HepG2 (cell line): ENCODE data around the gene ARHGAP19. TPM values are rescaled to one million over a fixed set of nuclear protein-coding genes. Genes with fewer than 3 reads are reported as not detected.
A peak's percentile ranks its signal among the peaks of the same experiment; 100 is the strongest.

Experiments
- ASH2L ChIP-seq: fragments of 300-600, 200-600 bp; sonication (generic); IDR thresholded peaks from 2 replicates; pipeline ENCODE4 v1.7.0; 2017; ENCODE audit warnings: low read depth, mild to moderate bottlenecking, moderate library complexity, mixed read lengths, low read length; ENCODE audit not compliant: insufficient read length
- BHLHE40 ChIP-seq: IDR thresholded peaks from 2 replicates; pipeline ENCODE4 v1.6.1; 2011; ENCODE audit warnings: low read length, improper control_type of control experiment
- ETV5 ChIP-seq: IDR thresholded peaks from 2 replicates; pipeline ENCODE4 v1.6.1; 2018; ENCODE audit warnings: missing biosample characterization, missing genetic modification reagents, inconsistent platforms, borderline replicate concordance
- FOXM1 ChIP-seq: sonication (generic); formaldehyde crosslinking; IDR thresholded peaks from 2 replicates; pipeline ENCODE4 v1.5.0; 2020; ENCODE audit warnings: missing genetic modification reagents
- KAT8 ChIP-seq: IDR thresholded peaks from 2 replicates; pipeline ENCODE4 v1.6.1; 2016; ENCODE audit warnings: missing genetic modification reagents, missing compliant biosample characterization
- MAF1 ChIP-seq: sonication (generic); formaldehyde crosslinking; IDR thresholded peaks from 2 replicates; pipeline ENCODE4 v1.5.0; 2020; ENCODE audit warnings: missing genetic modification reagents, borderline replicate concordance
- MEIS2 ChIP-seq: sonication (generic); formaldehyde crosslinking; IDR thresholded peaks from 2 replicates; pipeline ENCODE4 v1.9.0; 2021; ENCODE audit warnings: mild to moderate bottlenecking, missing genetic modification reagents
- POLR2A ChIP-seq, 2 experiments: IDR thresholded peaks; 2 replicates each; pipeline ENCODE4 v1.6.1; 2011; ENCODE audit warnings: low read depth in 2 of 2, low read length in 2 of 2, mild to moderate bottlenecking in 1 of 2, moderate library complexity in 1 of 2; ENCODE audit not compliant: insufficient read depth in 1 of 2
- POLR2AphosphoS5 ChIP-seq: IDR thresholded peaks from 2 replicates; pipeline ENCODE4 v1.6.1; 2012; ENCODE audit warnings: low read depth, low read length
- PPARG ChIP-seq: conservative IDR thresholded peaks from 2 replicates; pipeline ENCODE4 v1.6.1; 2016; ENCODE audit warnings: missing biosample characterization, missing genetic modification reagents
- RBFOX2 ChIP-seq: fragments of 200-400 bp; formaldehyde crosslinking; IDR thresholded peaks from 2 replicates; pipeline ENCODE4 v1.6.1; 2017; ENCODE audit warnings: low read depth, mild to moderate bottlenecking, low read length
- SKI ChIP-seq: fragments of 450-650 bp; IDR thresholded peaks from one replicate; pipeline ENCODE4 v1.6.1; 2018; ENCODE audit warnings: mild to moderate bottlenecking; ENCODE audit not compliant: partially characterized antibody
- XRCC5 ChIP-seq: fragments of 200-400 bp; formaldehyde crosslinking; optimal IDR thresholded peaks from 2 replicates; pipeline ENCODE3; 2017; ENCODE audit warnings: mild to moderate bottlenecking, low read length
- ZBTB7B ChIP-seq: sonication (generic); formaldehyde crosslinking; IDR thresholded peaks from 2 replicates; pipeline ENCODE4 v1.4.0; 2020; ENCODE audit warnings: missing genetic modification reagents
- ZNF547 ChIP-seq: sonication (generic); formaldehyde crosslinking; IDR thresholded peaks from 2 replicates; pipeline ENCODE4 v1.5.1; 2020; ENCODE audit warnings: mild to moderate bottlenecking, missing genetic modification reagents
- ZNF564 ChIP-seq: sonication (generic); formaldehyde crosslinking; IDR thresholded peaks from 2 replicates; pipeline ENCODE4 v1.8.1; 2023; ENCODE audit warnings: mild to moderate bottlenecking, missing genetic modification reagents
- ZNF572 ChIP-seq: sonication (generic); formaldehyde crosslinking; IDR thresholded peaks from 2 replicates; pipeline ENCODE4 v1.5.1; 2020; ENCODE audit warnings: mild to moderate bottlenecking, missing genetic modification reagents
- ZNF577 ChIP-seq: sonication (generic); formaldehyde crosslinking; IDR thresholded peaks from 2 replicates; pipeline ENCODE4 v1.4.0; 2020; ENCODE audit warnings: mild to moderate bottlenecking, low read depth, missing genetic modification reagents, borderline replicate concordance
- ZNF670 ChIP-seq: sonication (generic); formaldehyde crosslinking; IDR thresholded peaks from 2 replicates; pipeline ENCODE4 v1.8.0; 2022; ENCODE audit warnings: mild to moderate bottlenecking, missing genetic modification reagents, borderline replicate concordance
- ZNF777 ChIP-seq: sonication (generic); formaldehyde crosslinking; IDR thresholded peaks from 2 replicates; pipeline ENCODE4 v1.4.0; 2020; ENCODE audit warnings: missing genetic modification reagents
- ZSCAN22 ChIP-seq: sonication (generic); formaldehyde crosslinking; IDR thresholded peaks from 2 replicates; pipeline ENCODE4 v1.4.0; 2020; ENCODE audit warnings: mild to moderate bottlenecking, missing genetic modification reagents
- polyA plus RNA-seq, 8 experiments: library from polyadenylated mRNA; depleted of rRNA in 3 of 8; stranded (reverse) in 7 of 8; unstranded in 1 of 8; fragments of >200 nt; fragmentation: Illumina TruSeq in 4 of 8; extraction: Trizol in 4 of 8; gene quantifications; 2 replicates each; pipeline versions ENCODE4 v1.2.1 to v1.2.3, GENCODE V29; 2011 to 2016; ENCODE audit warnings: low read depth in 4 of 8, missing spikeins in 1 of 8, mixed read lengths in 1 of 8; ENCODE audit not compliant: insufficient read depth in 1 of 8
- total RNA-seq, 5 experiments: library from RNA; depleted of rRNA; stranded (reverse); fragments of >200 nt; fragmentation: Illumina TruSeq; extraction: Trizol; gene quantifications; 2 replicates each; pipeline ENCODE4 v1.2.3, GENCODE V29; 2016; ENCODE audit warnings: low read depth in 1 of 5
- TF ChIP-seq, protein P1 (sequence below): sonication (generic); formaldehyde crosslinking; IDR thresholded peaks from 2 replicates; pipeline ENCODE4 v1.4.0; 2020; ENCODE audit warnings: missing genetic modification reagents
- TF ChIP-seq, protein P2 (sequence below): sonication (generic); formaldehyde crosslinking; IDR thresholded peaks from 2 replicates; pipeline ENCODE4 v1.8.0; 2022; ENCODE audit warnings: low read depth, missing genetic modification reagents
- TF ChIP-seq, protein P3 (sequence below): sonication (generic); formaldehyde crosslinking; IDR thresholded peaks from 2 replicates; pipeline ENCODE4 v1.4.0; 2020; ENCODE audit warnings: missing genetic modification reagents
- TF ChIP-seq, protein P4 (sequence below): sonication (generic); formaldehyde crosslinking; IDR thresholded peaks from 2 replicates; pipeline ENCODE4 v1.8.0; 2022; ENCODE audit warnings: mild to moderate bottlenecking, missing genetic modification reagents; ENCODE audit not compliant: insufficient replicate concordance

ARHGAP19 gene
- total and polyA plus RNA-seq, 2 of the 13 experiments (the other 11 are each of a cell fraction or from before 2014, with no cell fraction given) = 7.6 to 10.0 TPM

DNA sequence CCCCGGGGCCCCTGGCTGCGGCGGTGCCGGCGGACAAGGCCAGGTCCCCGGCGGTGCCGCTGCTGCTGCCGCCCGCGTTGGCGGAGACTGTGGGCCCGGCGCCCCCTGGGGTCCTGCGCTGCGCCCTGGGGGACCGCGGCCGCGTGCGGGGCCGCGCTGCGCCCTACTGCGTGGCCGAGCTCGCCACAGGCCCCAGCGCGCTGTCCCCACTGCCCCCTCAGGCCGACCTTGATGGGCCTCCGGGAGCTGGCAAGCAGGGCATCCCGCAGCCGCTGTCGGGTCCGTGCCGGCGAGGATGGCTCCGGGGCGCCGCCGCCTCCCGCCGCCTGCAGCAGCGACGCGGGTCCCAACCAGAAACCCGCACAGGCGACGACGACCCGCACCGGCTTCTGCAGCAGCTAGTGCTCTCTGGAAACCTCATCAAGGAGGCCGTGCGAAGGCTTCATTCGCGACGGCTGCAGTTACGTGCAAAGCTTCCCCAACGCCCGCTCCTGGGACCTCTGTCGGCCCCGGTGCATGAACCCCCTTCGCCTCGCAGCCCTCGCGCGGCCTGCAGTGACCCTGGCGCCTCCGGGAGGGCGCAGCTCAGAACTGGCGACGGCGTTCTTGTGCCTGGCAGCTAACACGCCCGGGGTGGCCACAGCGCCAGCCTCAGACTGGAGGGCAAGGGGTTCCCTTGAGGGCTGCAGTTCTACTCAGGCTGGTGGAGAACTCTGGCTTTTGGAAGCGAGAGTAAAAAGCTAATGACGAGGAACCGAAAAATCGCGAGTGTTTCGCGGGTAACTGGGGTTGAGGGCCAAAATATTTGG lies 27.4 kb upstream of the ARHGAP19 start (continued):
- TF ChIP-seq ZNF564 (CRISPR knock-in tag) (no peak), ZBTB7B (CRISPR knock-in tag) (0 out of 2 replicates have a peak, but pooled peaks have one; percentile 37), ETV5 (CRISPR knock-in tag) (peak; percentile 58), POLR2AphosphoS5 (no peak), ZNF572 (CRISPR knock-in tag) (no peak), RBFOX2 (peak; percentile 67), ZSCAN22 (no peak), ZNF670 (CRISPR knock-in tag) (peak; percentile 69; the same call in 1 of the 2 replicates), BHLHE40 (no peak), POLR2A (IDR thresholded peaks at IDR 0.05; ENCODE audit: insufficient read depth in 1 of 2, low read depth in 2 of 2, low read length in 2 of 2) (0 out of 4 replicates have a peak, but pooled peaks of 1 of the 2 experiments have one; percentile 34), PPARG (CRISPR knock-in tag) (0 out of 2 replicates have a peak, but pooled peaks have one; percentile 23), MEIS2 (CRISPR knock-in tag) (no peak), ZNF577 (CRISPR knock-in tag) (no peak), MAF1 (CRISPR knock-in tag) (no peak), XRCC5 (peak; percentile 73), ZNF547 (CRISPR knock-in tag) (peak; percentile 21; the same call in 1 of the 2 replicates), SKI (no peak), ASH2L (peak; percentile 17), FOXM1 (CRISPR knock-in tag) (no peak), KAT8 (CRISPR knock-in tag) (peak; percentile 56; the same call in 1 of the 2 replicates), ZNF777 (CRISPR knock-in tag) (peak; percentile 86)
- TF ChIP-seq, protein P1, sequence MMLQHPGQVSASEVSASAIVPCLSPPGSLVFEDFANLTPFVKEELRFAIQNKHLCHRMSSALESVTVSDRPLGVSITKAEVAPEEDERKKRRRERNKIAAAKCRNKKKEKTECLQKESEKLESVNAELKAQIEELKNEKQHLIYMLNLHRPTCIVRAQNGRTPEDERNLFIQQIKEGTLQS (CRISPR knock-in tag) = no peak
- TF ChIP-seq, protein P2, sequence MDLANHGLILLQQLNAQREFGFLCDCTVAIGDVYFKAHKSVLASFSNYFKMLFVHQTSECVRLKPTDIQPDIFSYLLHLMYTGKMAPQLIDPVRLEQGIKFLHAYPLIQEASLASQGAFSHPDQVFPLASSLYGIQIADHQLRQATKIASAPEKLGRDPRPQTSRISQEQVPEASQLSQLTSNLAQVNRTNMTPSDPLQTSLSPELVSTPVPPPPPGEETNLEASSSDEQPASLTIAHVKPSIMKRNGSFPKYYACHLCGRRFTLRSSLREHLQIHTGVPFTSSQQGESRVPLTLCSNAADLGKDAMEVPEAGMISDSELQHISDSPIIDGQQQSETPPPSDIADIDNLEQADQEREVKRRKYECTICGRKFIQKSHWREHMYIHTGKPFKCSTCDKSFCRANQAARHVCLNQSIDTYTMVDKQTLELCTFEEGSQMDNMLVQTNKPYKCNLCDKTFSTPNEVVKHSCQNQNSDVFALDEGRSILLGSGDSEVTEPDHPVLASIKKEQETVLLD (CRISPR knock-in tag) = 0 out of 2 replicates have a peak, but pooled peaks have one; percentile 16
- TF ChIP-seq, protein P3, sequence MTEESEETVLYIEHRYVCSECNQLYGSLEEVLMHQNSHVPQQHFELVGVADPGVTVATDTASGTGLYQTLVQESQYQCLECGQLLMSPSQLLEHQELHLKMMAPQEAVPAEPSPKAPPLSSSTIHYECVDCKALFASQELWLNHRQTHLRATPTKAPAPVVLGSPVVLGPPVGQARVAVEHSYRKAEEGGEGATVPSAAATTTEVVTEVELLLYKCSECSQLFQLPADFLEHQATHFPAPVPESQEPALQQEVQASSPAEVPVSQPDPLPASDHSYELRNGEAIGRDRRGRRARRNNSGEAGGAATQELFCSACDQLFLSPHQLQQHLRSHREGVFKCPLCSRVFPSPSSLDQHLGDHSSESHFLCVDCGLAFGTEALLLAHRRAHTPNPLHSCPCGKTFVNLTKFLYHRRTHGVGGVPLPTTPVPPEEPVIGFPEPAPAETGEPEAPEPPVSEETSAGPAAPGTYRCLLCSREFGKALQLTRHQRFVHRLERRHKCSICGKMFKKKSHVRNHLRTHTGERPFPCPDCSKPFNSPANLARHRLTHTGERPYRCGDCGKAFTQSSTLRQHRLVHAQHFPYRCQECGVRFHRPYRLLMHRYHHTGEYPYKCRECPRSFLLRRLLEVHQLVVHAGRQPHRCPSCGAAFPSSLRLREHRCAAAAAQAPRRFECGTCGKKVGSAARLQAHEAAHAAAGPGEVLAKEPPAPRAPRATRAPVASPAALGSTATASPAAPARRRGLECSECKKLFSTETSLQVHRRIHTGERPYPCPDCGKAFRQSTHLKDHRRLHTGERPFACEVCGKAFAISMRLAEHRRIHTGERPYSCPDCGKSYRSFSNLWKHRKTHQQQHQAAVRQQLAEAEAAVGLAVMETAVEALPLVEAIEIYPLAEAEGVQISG (CRISPR knock-in tag) = peak; percentile 72; the same call in 1 of the 2 replicates
- TF ChIP-seq, protein P4, sequence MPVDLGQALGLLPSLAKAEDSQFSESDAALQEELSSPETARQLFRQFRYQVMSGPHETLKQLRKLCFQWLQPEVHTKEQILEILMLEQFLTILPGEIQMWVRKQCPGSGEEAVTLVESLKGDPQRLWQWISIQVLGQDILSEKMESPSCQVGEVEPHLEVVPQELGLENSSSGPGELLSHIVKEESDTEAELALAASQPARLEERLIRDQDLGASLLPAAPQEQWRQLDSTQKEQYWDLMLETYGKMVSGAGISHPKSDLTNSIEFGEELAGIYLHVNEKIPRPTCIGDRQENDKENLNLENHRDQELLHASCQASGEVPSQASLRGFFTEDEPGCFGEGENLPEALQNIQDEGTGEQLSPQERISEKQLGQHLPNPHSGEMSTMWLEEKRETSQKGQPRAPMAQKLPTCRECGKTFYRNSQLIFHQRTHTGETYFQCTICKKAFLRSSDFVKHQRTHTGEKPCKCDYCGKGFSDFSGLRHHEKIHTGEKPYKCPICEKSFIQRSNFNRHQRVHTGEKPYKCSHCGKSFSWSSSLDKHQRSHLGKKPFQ = no peak
